DMS53 treated with DMSO at 0.1 percent for 48 hours (cell line): ENCODE results near the gene PAM16.

Experiments used
- DNase-seq: peaks from one replicate; lab custom pipeline; 2025; ENCODE audit not compliant: unreplicated experiment; lab: John Stamatoyannopoulos, UW

Gene PAM16

GRCh38 chr16:4306470-4307214 lies 44.5 kb downstream of the PAM16 start:
- peak; percentile 34 for DNase-seq

GRCh38 chr16:4303973-4304372 lies 47.1 kb downstream of the PAM16 start:
- no peak for DNase-seq

- DNase-seq, result no peak
These were observed 49.2 kb downstream of the PAM16 start for GRCh38 chr16:4301968-4302367.

GRCh38 chr16:4301177-4301576 lies 49.9 kb downstream of the PAM16 start:
- DNase-seq, result no peak

- DNase-seq, result no peak
These were observed 52.2 kb downstream of the PAM16 start for GRCh38 chr16:4298761-4299522.

- DNase-seq, result no peak
These were observed 53.6 kb downstream of the PAM16 start for GRCh38 chr16:4297480-4297879.

GRCh38 chr16:4295581-4295980 lies 55.5 kb downstream of the PAM16 start:
- DNase-seq, result no peak

- DNase-seq, result peak; percentile 19
These were observed 57.2 kb downstream of the PAM16 start for GRCh38 chr16:4293822-4294457.

- no peak for DNase-seq
These were observed 57.9 kb downstream of the PAM16 start for GRCh38 chr16:4293181-4293716.

- DNase-seq, result no peak
These were observed 59.4 kb downstream of the PAM16 start for GRCh38 chr16:4291699-4292098.
